Ecto neural progenitor cell (in vitro differentiated cells): ENCODE data around the gene SYCP1.
"Not testable (repeated sequence)": the region's sequence is repeated elsewhere in the genome, so short reads cannot be mapped to it uniquely, and the experiment has no call there.

Experiments used
- DNase-seq: peaks from one replicate; pipeline ENCODE4 v3.0.0-alpha.2; 2018; ENCODE audit warnings: low spot score

SYCP1 gene, protein sequence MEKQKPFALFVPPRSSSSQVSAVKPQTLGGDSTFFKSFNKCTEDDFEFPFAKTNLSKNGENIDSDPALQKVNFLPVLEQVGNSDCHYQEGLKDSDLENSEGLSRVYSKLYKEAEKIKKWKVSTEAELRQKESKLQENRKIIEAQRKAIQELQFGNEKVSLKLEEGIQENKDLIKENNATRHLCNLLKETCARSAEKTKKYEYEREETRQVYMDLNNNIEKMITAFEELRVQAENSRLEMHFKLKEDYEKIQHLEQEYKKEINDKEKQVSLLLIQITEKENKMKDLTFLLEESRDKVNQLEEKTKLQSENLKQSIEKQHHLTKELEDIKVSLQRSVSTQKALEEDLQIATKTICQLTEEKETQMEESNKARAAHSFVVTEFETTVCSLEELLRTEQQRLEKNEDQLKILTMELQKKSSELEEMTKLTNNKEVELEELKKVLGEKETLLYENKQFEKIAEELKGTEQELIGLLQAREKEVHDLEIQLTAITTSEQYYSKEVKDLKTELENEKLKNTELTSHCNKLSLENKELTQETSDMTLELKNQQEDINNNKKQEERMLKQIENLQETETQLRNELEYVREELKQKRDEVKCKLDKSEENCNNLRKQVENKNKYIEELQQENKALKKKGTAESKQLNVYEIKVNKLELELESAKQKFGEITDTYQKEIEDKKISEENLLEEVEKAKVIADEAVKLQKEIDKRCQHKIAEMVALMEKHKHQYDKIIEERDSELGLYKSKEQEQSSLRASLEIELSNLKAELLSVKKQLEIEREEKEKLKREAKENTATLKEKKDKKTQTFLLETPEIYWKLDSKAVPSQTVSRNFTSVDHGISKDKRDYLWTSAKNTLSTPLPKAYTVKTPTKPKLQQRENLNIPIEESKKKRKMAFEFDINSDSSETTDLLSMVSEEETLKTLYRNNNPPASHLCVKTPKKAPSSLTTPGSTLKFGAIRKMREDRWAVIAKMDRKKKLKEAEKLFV

DNA sequence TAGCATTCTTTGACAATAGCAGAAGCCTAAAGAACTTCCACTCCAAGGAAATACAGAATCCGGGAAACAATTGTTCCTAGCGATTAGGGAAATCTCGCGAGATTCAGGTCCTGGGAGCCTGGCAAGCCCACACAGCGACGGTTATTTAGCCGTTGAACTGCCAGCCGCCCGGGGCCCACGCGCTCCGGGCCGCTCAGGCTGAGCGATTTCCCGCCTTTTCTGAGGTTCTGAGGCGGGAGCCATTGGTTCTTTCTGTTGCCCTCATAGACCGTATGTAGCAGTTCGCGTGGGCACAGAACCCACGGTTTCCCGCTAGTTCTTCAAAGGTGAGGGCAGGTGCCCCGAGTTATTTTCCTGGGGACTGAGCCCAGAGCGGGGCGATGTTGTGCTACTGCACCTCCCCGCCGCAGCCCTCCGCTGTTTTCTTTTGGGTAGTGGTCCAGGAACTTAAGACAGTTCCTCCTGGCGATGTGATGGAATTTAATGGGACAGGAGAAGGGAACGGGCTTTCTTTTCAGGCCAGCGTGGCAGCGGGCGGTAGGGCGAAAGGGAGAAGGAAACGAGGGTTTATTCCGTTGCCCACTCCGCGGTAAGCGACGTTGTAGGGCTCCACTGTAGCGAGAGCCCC, at the start of gene SYCP1:
SYCP1 (plus strand) TSS at position 171 of the 628 bp plus-strand sequence. CDS start 602 bp downstream, outside the sequence.
- no peak for DNase-seq

DNA sequence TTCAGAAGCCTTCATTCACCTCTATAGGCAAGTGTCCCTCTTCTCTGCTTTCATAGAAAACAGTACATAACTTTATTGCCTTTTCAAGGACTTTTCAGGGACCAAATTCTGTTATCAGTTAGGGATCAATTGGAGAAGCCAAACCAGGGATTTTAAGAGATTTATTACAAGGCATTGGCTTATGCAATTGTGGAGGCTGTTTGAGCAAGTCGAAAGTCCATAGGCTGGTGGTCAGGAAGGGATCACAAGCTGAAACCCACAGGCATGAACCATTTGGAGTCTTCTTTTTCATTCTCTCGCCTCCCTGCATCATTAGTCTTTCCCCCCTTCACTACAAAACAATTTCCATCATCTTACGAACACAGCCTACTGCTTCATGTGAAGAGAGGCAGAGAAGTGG, 34.8 kb upstream of the SYCP1 start:
- no peak for DNase-seq

DNA sequence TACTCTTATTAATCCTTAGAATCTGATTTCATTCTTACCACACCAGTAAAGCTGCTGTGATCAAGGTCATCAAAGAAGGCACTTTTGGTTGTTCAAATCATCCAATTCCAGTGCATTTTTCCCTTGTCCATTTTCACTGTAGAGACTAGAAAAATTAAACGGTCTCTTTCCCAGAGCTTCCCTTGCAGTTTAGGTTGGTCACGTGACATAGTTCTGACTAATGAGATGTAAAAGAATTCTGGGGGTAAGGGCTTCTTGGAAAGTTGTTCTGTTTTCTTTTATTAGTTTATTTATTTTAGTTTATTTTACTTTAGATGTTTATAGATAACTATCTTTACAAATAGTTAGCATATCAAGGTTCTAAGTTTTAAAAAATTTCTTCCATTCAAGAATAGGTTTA, 34.3 kb upstream of the SYCP1 start:
- no peak for DNase-seq

DNA sequence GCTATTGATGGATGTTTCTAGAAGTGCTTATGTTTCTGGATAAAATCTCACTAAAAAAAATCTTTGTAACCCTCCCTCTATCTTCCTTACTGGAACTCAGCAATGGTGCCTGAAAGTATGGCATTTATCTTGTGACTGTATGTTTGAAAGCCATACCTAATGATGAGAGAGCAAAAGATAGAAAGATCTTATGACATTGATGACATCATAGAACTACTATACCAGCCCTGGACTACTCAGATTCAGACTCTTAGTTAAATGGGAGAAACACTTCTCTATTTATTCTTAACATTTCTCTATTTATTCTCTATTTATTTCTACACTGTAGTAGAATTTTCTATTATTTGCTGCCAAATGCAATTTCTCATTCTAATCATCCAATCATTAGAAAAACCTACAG, 32.7 kb upstream of the SYCP1 start:
- DNase-seq, result no peak

DNA sequence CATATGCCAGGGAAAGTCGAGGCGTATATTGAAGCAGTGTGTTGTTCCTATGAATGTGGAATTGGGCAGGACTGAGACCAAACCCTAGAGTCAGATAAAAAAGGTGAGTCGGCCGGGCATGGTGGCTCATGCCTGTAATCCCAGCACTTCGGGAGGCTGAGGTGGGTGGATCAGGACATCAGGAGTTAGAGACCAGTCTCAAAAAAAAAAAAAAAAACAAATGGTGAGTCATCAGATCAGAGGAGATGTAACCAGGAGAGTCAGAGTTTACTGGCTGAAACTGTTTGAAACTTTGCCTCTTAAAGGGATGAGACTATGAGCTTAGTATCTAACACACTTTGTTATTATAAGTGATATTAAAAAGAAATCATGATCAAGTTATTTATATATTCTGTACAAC, 26.4 kb upstream of the SYCP1 start:
- DNase-seq, result no peak

DNA sequence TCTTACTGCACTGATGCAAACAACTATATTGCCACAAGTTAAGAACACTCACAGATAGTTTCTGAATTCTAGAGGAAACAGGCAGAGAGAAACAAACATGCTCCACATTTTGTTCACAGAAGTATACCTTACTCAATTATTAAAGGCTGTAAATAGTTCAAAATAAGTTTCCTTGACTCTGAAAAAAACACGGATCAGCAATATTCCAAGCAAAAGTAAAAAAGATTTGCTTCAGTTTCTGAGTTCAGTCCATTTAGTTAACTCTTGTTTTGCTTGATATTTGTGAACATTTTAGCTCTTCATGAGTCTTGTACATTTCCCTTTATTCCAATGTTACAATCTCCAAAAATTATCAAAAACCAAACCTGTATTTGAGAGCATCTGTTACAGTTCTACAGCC, 24.6 kb upstream of the SYCP1 start:
- DNase-seq, result not testable (repeated sequence)

DNA sequence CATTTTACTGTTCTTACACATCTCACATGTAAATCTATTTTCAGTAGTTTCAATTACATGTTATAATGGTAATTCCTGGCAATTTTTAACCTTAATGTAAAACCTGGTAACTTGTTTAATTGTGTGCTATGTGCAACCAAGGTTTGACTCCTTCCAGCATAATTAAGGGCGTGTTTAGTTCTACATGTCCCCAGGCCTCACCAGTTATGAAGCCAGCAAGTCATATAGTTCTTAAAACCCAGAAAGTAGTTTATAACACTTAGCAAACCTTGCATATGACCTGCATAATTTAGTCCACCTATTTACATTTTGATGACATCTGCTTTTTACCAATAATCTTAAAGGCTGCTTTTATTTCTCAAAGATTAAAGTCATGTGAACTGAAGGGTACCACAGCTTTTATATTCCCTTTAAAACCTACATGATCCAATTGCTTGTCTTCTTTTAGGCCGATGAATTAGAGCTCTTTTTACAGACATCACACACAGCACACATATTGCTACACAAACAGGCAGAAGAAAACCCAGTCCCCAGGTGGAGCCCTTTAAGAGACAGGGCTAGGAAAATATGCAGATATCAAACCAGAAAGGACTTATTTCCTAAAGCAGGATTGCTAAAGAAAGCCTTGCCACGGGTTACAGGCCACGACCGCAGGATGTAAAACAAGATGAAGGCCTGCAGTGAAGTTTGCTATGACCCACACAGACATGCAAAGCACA, 23.2 kb upstream of the SYCP1 start:
- DNase-seq, result no peak

DNA sequence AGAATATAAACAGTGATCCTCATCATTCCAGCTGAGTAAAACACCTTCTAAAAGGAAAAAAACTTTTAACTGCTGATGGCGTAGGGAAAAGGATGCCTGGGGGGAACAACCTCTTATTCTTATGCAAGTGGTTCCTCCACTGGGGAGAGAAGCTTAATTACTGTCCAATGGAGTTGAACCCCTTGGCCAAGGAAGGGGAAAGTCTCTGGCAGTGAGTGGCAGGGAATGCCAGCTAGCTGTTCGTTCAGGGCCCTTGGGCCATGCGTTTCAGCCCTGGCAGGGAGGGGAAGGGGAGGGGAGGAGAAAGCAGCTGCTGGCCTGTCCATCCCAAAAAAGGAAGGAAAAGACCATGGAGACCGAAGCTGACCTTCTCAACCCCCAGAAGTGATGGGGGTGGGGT, 22.6 kb upstream of the SYCP1 start:
- no peak for DNase-seq

DNA sequence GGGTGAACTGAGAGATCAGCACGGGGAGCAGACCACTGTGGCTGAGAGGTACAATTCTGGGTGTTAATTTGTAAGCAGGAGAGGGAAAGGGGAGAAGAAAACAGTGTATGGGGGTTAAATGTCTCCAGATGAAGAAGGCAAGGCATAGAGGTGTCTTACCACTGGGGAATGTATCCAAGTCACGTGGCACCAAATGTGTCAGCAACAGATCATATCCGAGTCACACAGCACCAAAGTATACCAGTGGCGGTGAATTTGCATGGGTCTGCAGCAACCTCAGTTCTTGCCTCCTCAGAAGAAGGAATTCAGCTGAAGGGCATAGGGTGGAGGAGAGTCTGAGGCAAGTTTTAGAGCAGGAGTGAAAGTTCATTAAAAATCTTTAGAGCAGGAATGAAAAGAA, 21.2 kb upstream of the SYCP1 start:
- no peak for DNase-seq

DNA sequence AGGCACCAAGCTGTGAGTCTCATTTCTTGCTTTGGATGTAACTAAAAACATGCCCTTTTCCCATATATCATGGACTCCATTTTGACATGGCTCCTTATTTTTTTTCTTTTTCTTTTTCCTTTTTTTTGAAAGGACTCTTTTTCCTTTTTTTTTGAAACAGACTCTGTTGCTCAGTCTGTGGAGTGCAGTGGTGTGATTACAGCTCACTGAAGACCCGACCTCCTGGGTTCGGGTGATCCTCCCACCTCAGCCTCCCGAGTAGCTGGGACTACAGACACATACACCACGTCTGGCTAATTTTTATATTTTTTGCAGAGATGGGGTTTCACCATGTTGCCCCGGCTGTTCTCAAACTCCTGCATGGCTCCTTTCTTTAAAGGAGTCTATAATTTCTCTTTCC, 10.4 kb upstream of the SYCP1 start:
- no peak for DNase-seq

DNA sequence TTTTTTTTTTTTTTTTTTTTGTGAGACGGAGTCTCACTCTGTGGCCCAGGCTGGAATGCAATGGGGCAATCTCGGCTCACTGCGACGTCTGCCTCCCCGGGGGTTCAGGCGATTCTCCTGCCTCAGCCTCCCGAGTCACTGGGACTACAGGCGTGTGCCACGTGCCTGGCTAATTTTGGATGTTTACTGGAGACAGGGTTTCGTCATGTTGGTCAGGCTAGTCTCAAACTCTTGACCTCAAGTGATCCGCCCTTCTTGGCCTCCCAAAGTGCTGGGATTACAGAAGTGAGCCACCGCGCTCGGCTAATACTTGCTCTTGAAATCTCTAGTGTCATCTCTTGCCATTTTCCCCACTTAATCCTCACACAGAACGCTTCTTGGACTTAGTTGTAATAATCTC, 1.1 kb upstream of the SYCP1 start:
- no peak for DNase-seq

DNA sequence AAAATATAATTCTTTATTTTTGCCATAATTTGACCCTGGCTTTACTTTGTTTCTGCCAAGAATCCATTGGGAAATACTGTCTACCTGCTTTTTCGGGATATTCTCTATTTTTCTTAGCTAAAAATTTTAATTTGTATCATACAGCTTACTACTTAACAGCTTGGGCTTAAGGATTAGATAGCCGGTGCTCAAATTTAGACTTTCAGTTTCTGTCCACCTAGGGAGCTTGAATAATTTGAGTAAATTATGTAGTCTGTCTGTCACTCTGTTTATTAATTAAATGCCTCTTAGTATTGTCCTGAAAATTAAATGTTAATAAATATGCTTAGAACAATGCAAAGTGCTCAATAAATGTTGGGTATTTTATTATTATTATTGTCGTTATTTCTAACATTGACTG, 6.7 kb downstream of the SYCP1 start:
- no peak for DNase-seq

DNA sequence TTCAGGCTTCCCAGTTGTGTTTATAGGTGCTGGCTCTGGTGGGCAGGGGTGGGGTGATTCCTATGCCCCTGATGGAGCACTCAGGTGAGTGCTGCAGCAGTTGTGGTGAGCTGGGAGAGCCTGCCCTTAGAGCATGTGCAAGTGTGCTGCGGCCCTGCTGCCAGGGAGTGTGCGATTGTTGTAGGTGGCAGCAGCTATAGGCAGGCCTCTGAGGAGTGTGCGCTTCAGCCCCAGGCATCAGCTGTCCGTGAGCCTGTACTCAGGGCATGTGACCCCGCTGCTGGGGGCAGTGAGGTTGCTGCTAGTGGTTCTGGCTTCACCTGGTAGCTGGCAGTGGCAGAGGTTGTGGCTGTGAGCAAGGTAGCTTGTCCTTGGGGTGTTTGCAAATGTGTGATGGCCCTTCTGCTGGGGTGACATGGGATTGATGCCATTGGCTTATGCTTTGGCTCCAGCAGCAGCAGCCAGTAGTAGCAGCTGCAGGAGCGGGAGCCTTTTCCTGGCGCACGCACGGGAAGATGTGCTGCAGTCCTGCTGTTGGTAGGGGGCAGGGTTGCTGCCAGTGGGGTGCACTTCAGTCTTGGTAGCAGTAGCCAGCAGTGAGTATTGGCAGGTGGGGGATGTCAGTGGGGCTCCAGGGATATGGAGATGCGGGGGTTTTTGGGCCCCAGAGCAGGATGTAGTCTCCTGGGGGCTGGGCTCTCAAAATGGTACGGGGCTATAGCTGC, 37.7 kb downstream of the SYCP1 start:
- peak; percentile 47 for DNase-seq

DNA sequence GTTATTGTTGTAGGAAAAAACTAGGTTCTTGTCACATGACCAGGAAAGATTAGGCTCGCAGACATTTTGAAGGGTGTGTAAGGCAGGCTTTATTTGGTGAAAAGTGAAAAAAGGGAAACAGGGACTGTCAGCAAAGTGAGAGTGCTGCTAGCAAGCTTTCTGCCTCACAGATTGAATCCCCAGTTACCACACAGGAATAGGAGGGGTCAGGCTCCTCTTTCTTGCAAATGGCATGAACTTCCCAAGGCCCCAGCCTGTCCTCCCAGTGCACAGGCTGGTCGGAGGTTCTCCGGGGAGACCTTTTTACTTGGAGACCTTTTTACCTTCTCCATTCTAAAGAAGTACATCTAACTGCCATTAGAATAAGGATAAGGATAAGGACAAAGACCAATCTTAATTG, 42.1 kb downstream of the SYCP1 start:
- DNase-seq, result no peak

DNA sequence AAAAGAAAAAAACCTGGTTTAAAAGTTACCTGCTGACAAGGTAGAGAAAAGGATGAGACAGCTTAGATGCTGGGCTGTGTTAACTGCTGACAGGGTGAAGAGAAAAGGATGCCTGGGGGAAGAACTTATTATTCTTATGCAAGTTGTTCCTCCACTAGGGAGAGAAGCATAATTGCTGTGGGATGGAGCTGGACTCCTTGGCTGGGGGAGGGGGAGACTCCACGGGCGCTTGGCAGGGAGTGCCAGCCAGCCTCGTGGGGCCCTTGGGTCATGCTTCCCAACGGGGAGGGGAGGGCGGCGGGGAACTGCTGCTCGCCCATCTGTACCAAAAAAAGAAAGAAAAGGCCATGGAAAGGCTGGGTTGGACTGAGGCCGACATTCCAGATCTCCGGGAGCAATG, 47.2 kb downstream of the SYCP1 start:
- no peak for DNase-seq

DNA sequence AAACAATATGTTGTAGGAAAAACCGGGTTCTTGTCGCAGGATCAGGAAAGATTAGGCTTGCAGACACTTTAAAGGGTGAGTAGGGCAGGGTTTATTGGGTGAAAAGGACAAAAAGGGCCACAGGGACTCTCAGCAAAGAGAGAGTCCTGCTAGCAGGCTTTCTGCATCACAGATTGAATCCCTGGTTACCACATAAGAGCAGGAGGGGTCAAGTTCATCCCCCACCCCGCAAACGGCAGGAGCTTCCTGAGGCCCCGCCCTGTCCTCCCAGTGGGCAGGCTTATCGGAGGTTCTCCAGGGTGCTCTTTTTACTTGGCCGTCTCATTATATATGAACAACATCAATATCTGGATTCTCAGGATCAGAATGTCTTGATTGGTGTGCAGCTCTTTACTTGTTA, 47.7 kb downstream of the SYCP1 start:
- no peak for DNase-seq

DNA sequence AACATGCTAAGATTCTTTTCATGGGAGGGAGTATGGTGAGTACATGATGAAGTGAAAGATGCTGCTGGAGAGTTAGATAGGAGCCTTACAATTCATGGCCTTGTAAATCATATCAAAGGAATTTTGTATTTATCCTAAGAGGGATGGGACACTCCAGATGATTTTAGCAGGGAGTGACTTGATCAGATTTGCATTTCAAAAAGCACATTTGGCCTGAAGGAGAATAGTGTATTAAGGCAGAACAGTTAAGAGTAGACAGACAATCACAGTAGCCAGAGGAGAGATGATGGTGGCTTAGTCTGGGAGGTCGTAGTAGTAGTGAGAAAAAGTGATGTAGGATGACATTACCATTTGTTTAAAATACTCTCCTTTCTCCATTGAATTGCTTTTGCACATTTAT, 48.8 kb downstream of the SYCP1 start:
- DNase-seq, result no peak

DNA sequence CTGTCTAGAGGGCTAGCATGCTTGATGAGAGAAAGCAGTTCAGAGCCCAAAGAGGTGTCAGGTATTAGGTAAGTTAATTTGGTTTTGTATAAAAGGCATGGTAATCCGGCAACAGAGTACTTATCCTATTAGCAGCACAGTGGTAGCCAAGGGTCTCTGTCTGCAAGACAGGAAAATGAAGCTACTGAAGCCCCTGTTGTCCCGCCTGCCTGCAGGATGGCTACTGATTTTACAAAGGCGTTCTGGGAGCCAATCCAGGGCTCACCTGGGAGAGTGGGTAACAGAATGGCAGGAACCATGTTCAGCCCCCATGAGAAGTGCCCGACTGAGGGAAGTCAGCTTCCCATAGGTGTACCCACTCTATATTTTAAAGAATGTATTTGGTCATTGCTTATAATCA, 61.1 kb downstream of the SYCP1 start:
- not testable (repeated sequence) for DNase-seq

DNA sequence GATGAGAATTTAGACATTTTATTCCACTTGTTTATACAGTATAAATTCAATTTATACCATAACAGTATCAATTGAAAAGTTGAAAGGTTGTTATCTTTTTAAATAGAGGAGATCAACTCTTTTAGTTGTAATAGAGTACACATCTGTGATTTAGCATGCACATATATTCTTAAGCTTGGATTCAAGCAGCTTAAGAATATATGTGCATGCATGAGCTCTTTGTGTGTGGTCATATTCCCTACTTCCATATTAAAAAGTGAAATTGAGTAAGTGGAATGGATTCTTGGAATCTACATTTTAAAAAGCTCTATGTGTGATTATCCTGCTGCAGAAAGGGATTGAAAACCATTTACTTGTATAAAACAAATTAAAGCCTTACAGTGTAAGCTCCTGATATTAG, 71.9 kb downstream of the SYCP1 start:
- no peak for DNase-seq

DNA sequence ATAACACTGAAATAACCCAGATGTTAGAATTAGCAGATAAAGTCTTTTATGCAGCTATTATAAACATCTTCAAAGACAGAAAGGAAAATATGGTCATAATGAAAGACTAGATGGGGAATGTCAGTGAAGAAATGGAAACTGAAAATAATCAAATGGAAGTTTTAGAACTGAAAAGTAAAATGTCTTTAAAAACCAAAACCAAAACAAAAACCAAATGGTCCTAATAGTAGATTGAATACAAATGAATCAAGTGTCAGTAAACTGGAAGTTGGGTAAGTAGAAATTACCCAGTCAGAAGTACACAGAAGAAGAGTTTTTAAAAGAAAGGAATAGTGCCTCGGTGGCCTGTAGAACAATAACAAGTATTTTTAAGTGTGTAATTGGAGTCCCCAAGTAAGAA, 72.7 kb downstream of the SYCP1 start:
- DNase-seq, result no peak

DNA sequence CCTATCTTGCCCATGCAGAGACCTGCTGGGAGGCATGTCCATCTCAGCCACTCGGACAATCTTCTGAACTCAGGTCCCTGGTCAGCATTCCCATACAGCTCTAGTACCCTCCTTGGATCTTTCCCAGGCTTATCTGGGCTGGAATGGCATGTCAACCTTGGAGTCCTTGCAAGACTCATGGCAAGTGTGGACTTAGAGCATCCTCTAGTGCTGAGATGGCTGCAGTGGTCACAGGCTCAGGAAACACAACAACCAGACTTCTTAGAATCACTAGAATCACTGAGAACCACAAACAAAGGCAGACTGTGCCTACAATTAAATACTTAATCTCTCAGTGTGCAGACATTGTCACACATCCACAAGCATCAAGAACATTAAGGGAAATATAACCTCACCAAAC, 101.9 kb downstream of the SYCP1 start:
- no peak for DNase-seq
